IMR-90 (cell line): ENCODE data around the gene CMTM7. TPM values are rescaled to one million over a fixed set of nuclear protein-coding genes. Genes with fewer than 3 reads are reported as not detected.

Source experiments
- ATAC-seq: fragments of 200-7000 bp; cut with Tn5 transposase; 2 replicates; pipeline ENCODE4 v1.9.1; 2020; ENCODE audit warnings: low read depth, mild to moderate bottlenecking, moderate library complexity
- BruUV-seq: library from RNA; stranded (reverse); fragments of 400-500 nt; replicated peaks from 2 replicates; lab custom pipeline; 2021; lab: Mats Ljungman, UMichigan
- CTCF ChIA-PET: fragments of 300-600 bp; formaldehyde crosslinking; extraction: SDS; loops from one replicate; lab custom pipeline; 2021; ENCODE audit warnings: antibody characterized with exemption; lab: Yijun Ruan, JAX
- POLR2A ChIA-PET: fragments of 300-600 bp; sonication (Branson Sonifier 250); formaldehyde crosslinking; loops from one replicate; lab custom pipeline; 2022; ENCODE audit warnings: antibody characterized with exemption; ENCODE audit not compliant: unreplicated experiment; lab: Charles Lee
- DNase-seq: peaks from one replicate; pipeline ENCODE4 v3.0.0; 2013
- H2AFZ ChIP-seq: replicated peaks from 2 replicates; pipeline ENCODE3; 2013; ENCODE audit warnings: low read length, mild to moderate bottlenecking; ENCODE audit not compliant: poor library complexity
- H2AK5ac ChIP-seq: 2 replicates; pipeline ENCODE4 v1.6.1; 2013; ENCODE audit warnings: low read depth, low read length, inconsistent platforms
- H2AK9ac ChIP-seq: replicated peaks from 2 replicates; pipeline ENCODE3; 2013; ENCODE audit warnings: mild to moderate bottlenecking, low read depth, low read length, moderate library complexity; ENCODE audit not compliant: poor library complexity
- H2BK120ac ChIP-seq: 2 replicates; pipeline ENCODE4 v1.6.1; 2013; ENCODE audit warnings: low read depth, low read length, inconsistent platforms
- H2BK15ac ChIP-seq: 3 replicates; pipeline ENCODE4 v1.6.1; 2013; ENCODE audit warnings: low read depth, low read length, inconsistent platforms
- H2BK20ac ChIP-seq: 2 replicates; pipeline ENCODE4 v1.6.1; 2013; ENCODE audit warnings: low read depth, mild to moderate bottlenecking, inconsistent platforms, low read length, moderate library complexity
- H2BK5ac ChIP-seq: 2 replicates; pipeline ENCODE4 v1.6.1; 2013; ENCODE audit warnings: mild to moderate bottlenecking, low read depth, low read length, inconsistent platforms; ENCODE audit not compliant: poor library complexity, severe bottlenecking
- H3K14ac ChIP-seq: replicated peaks from 2 replicates; pipeline ENCODE4 v1.6.1; 2013; ENCODE audit warnings: low read depth, low read length, inconsistent platforms
- H3K18ac ChIP-seq: 2 replicates; pipeline ENCODE4 v1.6.1; 2013; ENCODE audit warnings: low read depth, low read length, control low read depth
- H3K23ac ChIP-seq: 2 replicates; pipeline ENCODE4 v1.6.1; 2013; ENCODE audit warnings: low read depth, low read length, inconsistent platforms
- H3K27ac ChIP-seq: 2 replicates; pipeline ENCODE4 v1.5.1; 2013; ENCODE audit warnings: mild to moderate bottlenecking, control low read depth, low read length; ENCODE audit not compliant: insufficient read depth
- H3K27me3 ChIP-seq: 2 replicates; pipeline ENCODE4 v1.6.1; 2013; ENCODE audit warnings: low read length; ENCODE audit not compliant: control insufficient read depth, insufficient read depth
- H3K36me3 ChIP-seq: 2 replicates; pipeline ENCODE4 v1.6.1; 2013; ENCODE audit warnings: low read length, mixed read lengths; ENCODE audit not compliant: control insufficient read depth, insufficient read depth
- H3K4ac ChIP-seq: 2 replicates; pipeline ENCODE4 v1.6.1; 2013; ENCODE audit warnings: low read depth, low read length, inconsistent platforms
- H3K4me1 ChIP-seq: 2 replicates; pipeline ENCODE4 v1.6.1; 2013; ENCODE audit warnings: low read length, mixed read lengths; ENCODE audit not compliant: control insufficient read depth, insufficient read depth
- H3K4me2 ChIP-seq: 2 replicates; pipeline ENCODE4 v1.6.1; 2013; ENCODE audit warnings: low read depth, mild to moderate bottlenecking, control low read depth, low read length, moderate library complexity
- H3K4me3 ChIP-seq: 2 replicates; pipeline ENCODE4 v1.5.1; 2013; ENCODE audit warnings: low read depth, mild to moderate bottlenecking, control low read depth, low read length, moderate library complexity; ENCODE audit not compliant: insufficient read depth
- H3K56ac ChIP-seq: 2 replicates; pipeline ENCODE4 v1.6.1; 2013; ENCODE audit warnings: low read length, inconsistent platforms; ENCODE audit not compliant: insufficient read depth; ENCODE audit errors: extremely low read depth
- H3K79me1 ChIP-seq, 2 experiments: 2 replicates each; pipeline ENCODE4 v1.6.1; 2013; ENCODE audit warnings: low read length in 2 of 2, inconsistent platforms in 1 of 2, low read depth in 1 of 2
- H3K9ac ChIP-seq: 2 replicates; pipeline ENCODE4 v1.6.1; 2013; ENCODE audit warnings: low read depth, low read length, control low read depth
- H3K9me1 ChIP-seq: 2 replicates; pipeline ENCODE4 v1.6.1; 2013; ENCODE audit warnings: low read length, inconsistent platforms; ENCODE audit not compliant: insufficient read depth
- H3K9me3 ChIP-seq: 2 replicates; pipeline ENCODE4 v1.6.1; 2013; ENCODE audit warnings: low read length; ENCODE audit not compliant: control insufficient read depth, insufficient read depth
- H4K20me1 ChIP-seq: 2 replicates; pipeline ENCODE4 v1.6.1; 2013; ENCODE audit warnings: low read length, inconsistent platforms; ENCODE audit not compliant: insufficient read depth
- H4K5ac ChIP-seq: 2 replicates; pipeline ENCODE4 v1.6.1; 2013; ENCODE audit warnings: mild to moderate bottlenecking, low read depth, low read length, control low read depth
- H4K8ac ChIP-seq, 2 experiments: 2 replicates each; pipeline ENCODE4 v1.6.1; 2013; ENCODE audit warnings: low read depth in 2 of 2, low read length in 2 of 2, control low read depth in 1 of 2, inconsistent platforms in 1 of 2
- H4K91ac ChIP-seq: 2 replicates; pipeline ENCODE4 v1.6.1; 2013; ENCODE audit warnings: low read depth, low read length, inconsistent platforms; ENCODE audit not compliant: insufficient read depth
- CEBPB ChIP-seq: IDR thresholded peaks from 2 replicates; pipeline ENCODE4 v1.6.1; 2012; ENCODE audit warnings: low read depth, low read length, improper control_type of control experiment
- FOS ChIP-seq: fragments of 150-350 bp; IDR thresholded peaks from 2 replicates; pipeline ENCODE4 v1.6.1; 2016; ENCODE audit warnings: low read depth, low read length
- whole genome bisulfite sequencing, 2 experiments: methylation state at CpG; one replicate each; pipeline versions ENCODE4 v1.1.5 to v1.1.7; 2013; ENCODE audit warnings: missing lambda C conversion rate in 2 of 2; ENCODE audit not compliant: insufficient read length in 1 of 2; ENCODE audit errors: extremely low coverage in 2 of 2; 5-methylcytosine and 5-hydroxymethylcytosine counted together
- dilution Hi-C: fragments of 300-500 bp; cut with HindIII; formaldehyde crosslinking; loops from one replicate; pipeline ENCODE4 v1.14.3; 2018; ENCODE audit warnings: low sequenced_read_pairs; ENCODE audit not compliant: unreplicated experiment
- in situ Hi-C: fragments of 300-500 bp; cut with MboI; formaldehyde crosslinking; loops from 3 replicates; pipeline ENCODE4 v1.14.3; 2019; ENCODE audit warnings: low sequenced_read_pairs, inconsistent platforms, mixed read lengths
- intact Hi-C: fragments of 100-400 bp; cut with micrococcal nuclease; formaldehyde crosslinking; loops from 2 replicates; pipeline ENCODE4 v1.10.0; 2022
- polyA plus RNA-seq, 3 experiments: library from polyadenylated mRNA; depleted of rRNA; stranded (reverse); fragments of >200 nt; gene quantifications; 2 replicates each; pipeline ENCODE4 v1.2.3, GENCODE V29; 2012; ENCODE audit warnings: low replicate concordance in 1 of 3
- total RNA-seq: library from RNA; depleted of rRNA; stranded (reverse); fragments of >200 nt; gene quantifications from 2 replicates; pipeline ENCODE4 v1.2.3, GENCODE V29; 2012

The CMTM7 gene
- total and polyA plus RNA-seq, 2 of the 4 experiments (the other 2 are of a cell fraction) = 3.4 to 31.4 TPM

DNA sequence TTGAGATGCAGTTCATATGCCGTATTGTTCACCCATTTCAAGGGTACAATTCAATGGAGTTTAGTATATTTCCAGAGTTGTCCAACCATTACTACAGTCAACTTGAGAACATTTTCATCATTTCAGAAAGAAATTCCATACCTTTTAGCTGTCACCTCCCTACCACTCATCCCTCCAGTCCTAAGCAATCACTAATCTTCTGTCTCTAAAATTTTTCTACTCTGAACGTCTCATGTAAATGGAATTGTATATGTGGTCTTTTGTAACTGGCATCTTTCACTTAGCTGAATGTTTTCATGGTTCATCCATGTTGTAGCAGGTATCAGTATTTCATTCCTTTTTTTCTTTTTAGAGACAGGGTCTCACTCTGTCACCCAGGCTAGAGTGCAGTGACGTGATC lies 51.1 kb downstream of the CMTM7 start:
- Histone ChIP-seq H2BK20ac (0 out of 2 replicates have a peak overlapping the region, but pooled peaks have one; percentile 27), H4K5ac (no peak overlapping the region), H4K20me1 (no peaks in the 10 kb centered on the region), H4K91ac (no peak overlapping the region), H3K4ac (no peak overlapping the region), H2BK5ac (no peak overlapping the region), H3K14ac (no peak overlapping the region), H3K18ac (no peak overlapping the region), H3K4me3 (no peak overlapping the region), H3K4me1 (peaks cover 2% of the 10 kb centered on the region; the same call in 1 of the 2 replicates), H2AFZ (no peak overlapping the region), H2BK120ac (no peak overlapping the region), H3K9me1 (peaks cover 5% of the 10 kb centered on the region; the same call in 1 of the 2 replicates), H3K79me1 (peaks cover 6 to 13% of the 10 kb centered on the region in 2 experiments; a peak in 2 of 4 replicates), H3K56ac (no peak overlapping the region), H3K9ac (no peak overlapping the region), H2AK9ac (no peak overlapping the region), H2AK5ac (no peak overlapping the region), H3K4me2 (no peak overlapping the region), H3K36me3 (no peaks in the 10 kb centered on the region), H2BK15ac (no peak overlapping the region), H3K27ac (no peak overlapping the region), H4K8ac (no peak overlapping the region), H3K23ac (no peak overlapping the region), H3K9me3 (no peaks in the 10 kb centered on the region), H3K27me3 (no peaks in the 10 kb centered on the region)
- BruUV-seq = no TSS peak
- DNase-seq = peak; percentile 58
- peak; percentile 48 for ATAC-seq
- WGBS, 2 experiments = no CpG with 5 or more reads among the region's 3 CpGs
- CTCF ChIA-PET = no interaction called here
- POLR2A ChIA-PET = no interaction called here
- in situ Hi-C loops (no loop called here), intact Hi-C loops (no loop called here), dilution Hi-C loops (no loop called here)
- peak; percentile 20; the same call in 1 of the 2 replicates for TF ChIP-seq CEBPB
- no peak for TF ChIP-seq FOS
